Astrocyte of the spinal cord (primary cell): ENCODE data around the gene KYAT1.
"Not testable (repeated sequence)": the region's sequence is repeated elsewhere in the genome, so short reads cannot be mapped to it uniquely, and the experiment has no call there.

Experiments used
- DNase-seq: peaks from one replicate; pipeline ENCODE4 v3.0.0; 2011; ENCODE audit warnings: low read depth, low spot score
- H3K4me3 ChIP-seq: 2 replicates; pipeline ENCODE4 v1.5.1; 2011; ENCODE audit warnings: low read depth, mild to moderate bottlenecking, low read length, moderate library complexity
- in situ Hi-C: cut with HindIII; loops from 2 replicates; pipeline ENCODE4 v1.10.0; 2017; ENCODE audit warnings: low sequenced_read_pairs
- TF ChIP-seq, protein P1 (sequence below): IDR thresholded peaks from 2 replicates; pipeline ENCODE4 v1.5.1; 2012; ENCODE audit warnings: low read depth, mild to moderate bottlenecking, low read length, inconsistent platforms

Gene KYAT1

DNA sequence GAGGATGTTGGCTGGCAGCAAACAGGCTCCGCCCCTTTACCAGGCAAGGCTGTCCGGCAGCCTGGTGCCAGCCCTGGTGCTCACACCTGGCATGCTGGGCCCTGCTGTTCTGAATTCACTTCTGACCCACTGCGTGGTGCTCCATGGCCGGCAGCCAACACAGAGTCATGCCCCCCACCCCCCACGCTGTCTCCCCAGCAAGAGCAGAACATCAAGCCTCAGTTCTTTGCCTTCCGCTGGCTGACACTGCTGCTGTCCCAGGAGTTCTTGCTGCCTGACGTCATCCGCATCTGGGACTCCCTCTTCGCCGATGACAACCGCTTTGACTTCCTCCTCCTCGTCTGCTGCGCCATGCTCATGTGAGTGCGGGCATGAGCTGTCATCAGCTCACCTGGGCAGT is 76.1 kb downstream of the KYAT1 start:
- in situ Hi-C loops: no loop called here
- no peak overlapping the region for H3K4me3 ChIP-seq
- DNase-seq: no peak
- TF ChIP-seq, protein P1, sequence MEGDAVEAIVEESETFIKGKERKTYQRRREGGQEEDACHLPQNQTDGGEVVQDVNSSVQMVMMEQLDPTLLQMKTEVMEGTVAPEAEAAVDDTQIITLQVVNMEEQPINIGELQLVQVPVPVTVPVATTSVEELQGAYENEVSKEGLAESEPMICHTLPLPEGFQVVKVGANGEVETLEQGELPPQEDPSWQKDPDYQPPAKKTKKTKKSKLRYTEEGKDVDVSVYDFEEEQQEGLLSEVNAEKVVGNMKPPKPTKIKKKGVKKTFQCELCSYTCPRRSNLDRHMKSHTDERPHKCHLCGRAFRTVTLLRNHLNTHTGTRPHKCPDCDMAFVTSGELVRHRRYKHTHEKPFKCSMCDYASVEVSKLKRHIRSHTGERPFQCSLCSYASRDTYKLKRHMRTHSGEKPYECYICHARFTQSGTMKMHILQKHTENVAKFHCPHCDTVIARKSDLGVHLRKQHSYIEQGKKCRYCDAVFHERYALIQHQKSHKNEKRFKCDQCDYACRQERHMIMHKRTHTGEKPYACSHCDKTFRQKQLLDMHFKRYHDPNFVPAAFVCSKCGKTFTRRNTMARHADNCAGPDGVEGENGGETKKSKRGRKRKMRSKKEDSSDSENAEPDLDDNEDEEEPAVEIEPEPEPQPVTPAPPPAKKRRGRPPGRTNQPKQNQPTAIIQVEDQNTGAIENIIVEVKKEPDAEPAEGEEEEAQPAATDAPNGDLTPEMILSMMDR: no peak

DNA sequence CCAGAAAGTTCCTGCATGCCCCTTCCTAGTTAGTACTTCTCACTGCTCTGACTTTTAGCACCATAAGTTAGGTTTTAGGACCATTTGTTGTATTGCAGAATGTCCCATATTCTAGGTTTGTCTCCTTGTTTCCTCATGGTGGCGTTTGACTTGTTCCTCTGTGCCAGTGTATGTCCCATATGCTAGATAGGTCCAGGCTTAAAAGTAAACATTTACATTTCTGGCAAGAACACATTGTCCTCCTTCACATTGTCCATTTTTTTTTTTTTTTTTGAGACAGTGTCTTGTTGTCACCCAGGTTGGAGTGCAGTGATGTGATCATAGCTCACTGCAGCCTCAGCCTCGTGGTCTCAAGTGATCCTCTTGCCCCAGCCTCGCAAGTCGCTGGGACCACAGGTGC is 79.3 kb downstream of the KYAT1 start:
- H3K4me3 ChIP-seq: no peak overlapping the region
- TF ChIP-seq, protein P1: no peak
- no peak for DNase-seq
- in situ Hi-C loops: no loop called here

DNA sequence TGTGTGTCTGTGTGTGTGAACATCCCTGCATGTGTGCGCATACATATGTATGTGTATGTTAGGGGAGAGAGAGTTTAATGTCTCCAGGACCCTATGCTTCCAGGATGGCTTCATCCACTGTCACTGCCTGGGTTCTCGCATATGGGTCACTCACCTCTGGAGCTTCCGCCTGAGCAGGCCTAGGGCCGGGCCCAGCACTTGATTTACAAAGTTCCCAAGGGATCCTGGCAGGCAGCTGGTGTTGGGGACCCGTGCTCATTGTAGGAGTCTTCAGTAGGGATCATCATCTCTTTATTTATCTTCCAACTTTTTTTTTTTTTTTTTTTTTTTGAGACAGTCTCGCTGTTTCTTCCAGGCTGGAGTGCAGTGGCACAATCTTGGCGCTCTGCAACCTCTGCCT is 81.7 kb downstream of the KYAT1 start:
- no peak for DNase-seq
- no peak overlapping the region for H3K4me3 ChIP-seq
- in situ Hi-C loops: no loop called here
- TF ChIP-seq, protein P1: no peak

DNA sequence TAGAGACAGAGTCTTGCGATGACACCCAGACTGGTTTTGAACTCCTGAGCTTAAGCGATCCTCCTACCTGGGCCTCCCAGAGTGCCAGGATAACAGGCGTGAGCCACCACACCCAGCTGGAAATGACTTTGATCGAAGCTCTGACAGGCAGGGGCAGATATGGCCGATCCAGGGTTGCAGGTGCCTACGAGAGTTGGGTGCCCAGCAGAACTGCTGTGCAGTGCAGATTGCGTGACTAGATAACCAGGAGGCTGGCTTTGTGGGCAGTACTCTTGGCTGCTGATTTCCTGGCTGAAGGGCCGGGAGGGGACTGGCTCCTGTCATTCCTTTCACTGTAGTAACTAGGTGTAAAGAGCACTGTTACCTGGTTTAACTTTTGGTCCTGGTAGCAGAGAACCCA is 82.9 kb downstream of the KYAT1 start:
- TF ChIP-seq, protein P1: no peak
- no peak for DNase-seq
- H3K4me3 ChIP-seq: no peak overlapping the region
- in situ Hi-C loops: no loop called here

DNA sequence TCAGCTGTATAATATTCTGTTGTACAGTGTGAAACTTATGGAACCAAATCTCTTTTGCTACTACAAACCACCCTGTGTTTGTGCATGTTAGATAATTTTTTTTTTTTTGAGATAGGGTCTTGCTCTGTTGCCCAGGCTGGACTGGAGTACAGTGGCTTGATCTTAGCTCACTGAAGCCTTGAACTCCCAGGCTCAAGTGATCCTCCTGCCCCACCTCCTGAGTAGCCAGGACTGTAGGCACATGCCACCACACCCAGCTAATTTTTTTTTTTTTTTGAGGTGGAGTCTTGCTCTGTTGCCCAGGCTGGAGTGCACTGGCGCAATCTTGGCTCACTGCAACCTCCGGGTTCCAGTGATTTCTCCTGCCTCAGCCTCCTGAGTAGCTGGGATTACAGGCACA is 86.8 kb downstream of the KYAT1 start:
- in situ Hi-C loops, DNase-seq, H3K4me3 ChIP-seq: not testable (repeated sequence)

DNA sequence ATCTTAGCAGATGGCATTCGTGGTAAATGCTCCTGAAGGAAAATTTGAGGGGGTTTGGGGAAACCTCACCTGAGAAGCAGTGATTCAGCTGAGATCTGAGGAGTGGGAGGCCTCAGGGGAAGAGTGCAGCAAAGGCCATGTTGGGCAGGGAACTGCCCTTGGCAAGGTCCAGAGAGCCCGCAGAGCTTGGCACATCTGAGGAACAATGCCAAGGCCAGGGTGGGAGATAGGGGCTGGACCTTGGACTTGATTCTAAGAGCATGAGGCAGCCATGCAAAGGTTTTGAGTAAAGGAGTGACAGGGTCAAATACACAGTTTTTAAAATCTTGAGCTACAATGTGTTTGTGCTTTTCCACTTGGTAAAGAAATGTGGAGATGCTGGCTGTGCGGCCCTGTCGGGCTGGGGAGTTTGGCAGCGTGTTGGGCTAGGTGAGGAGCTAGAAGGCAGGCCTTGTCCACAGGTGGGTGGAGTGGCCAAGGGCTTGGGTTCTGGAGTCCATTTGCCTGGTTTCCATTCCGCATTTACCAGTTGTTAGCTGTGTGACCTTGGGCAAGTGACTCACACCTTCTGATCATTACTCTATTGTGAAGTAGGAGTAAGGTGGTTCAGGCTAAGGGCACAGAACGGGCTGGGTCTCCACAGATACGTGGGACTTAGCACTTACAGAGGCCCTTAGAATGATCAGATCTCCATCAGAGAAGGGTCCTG is 88.6 kb downstream of the KYAT1 start:
- TF ChIP-seq, protein P1: no peak
- in situ Hi-C loops: no loop called here
- H3K4me3 ChIP-seq: no peak overlapping the region
- no peak for DNase-seq

DNA sequence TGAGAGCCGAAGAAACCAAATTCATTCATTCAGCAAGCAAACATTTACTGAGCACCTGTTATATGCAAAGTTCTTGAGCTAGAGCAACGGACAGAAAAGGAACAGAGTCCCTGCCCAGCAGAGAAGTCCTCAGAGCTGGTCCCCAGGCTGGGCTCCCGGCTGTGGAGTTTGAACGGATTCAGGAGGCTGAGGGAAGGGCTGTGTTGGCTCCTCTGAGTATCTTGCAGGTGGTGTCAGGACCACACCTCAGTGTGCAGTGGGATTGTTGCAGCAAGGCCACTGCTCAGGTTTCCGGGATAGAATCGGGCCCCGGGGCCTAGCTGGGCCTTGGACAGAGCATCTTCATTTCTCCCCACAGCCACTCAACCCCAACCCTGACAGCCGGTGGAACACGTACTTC is 89.6 kb downstream of the KYAT1 start:
- TF ChIP-seq, protein P1: no peak
- in situ Hi-C loops: no loop called here
- H3K4me3 ChIP-seq: no peak overlapping the region
- no peak for DNase-seq
